Measurements from ENCODE around the gene DUSP7. TPM values are rescaled to one million over a fixed set of nuclear protein-coding genes. Genes with fewer than 3 reads are reported as not detected.

The DUSP7 gene
- polyA plus RNA-seq, 3 donors = 2.8 to 36.8 (median 3.9) TPM

DNA sequence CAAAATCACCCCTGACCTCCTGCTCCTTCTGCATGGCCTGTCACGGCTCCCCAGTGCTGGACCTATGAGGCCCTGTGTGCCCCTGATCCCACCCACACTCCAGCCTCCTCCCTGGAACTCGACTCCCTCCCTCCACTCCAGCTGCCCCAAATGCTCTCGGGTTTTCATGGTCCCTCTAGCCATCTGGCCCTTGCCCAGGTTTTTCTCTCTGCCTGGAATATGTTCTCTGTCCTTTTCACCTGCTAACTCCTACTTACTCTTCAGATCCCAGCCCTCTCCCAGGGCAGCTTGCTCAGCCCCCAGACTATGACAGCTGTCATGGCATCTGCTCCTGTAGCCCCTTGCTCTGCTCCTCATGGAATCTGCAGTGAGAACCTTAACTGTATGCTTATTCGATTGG lies 30.3 kb downstream of the DUSP7 start:
- H3K27me3 ChIP-seq (ENCODE audit: control insufficient read depth in 2 of 2, insufficient read depth in 2 of 2, low read length in 2 of 2) = no peaks in the 10 kb centered on the region
- Mint-ChIP-seq H3K36me3 (no peaks in the 10 kb centered on the region), H3K27me3 (ENCODE audit: low read depth in 3 of 3) (peaks cover 1 to 4% (median 1%) of the 10 kb centered on the region in 3 donors), H3K9me3 (no peaks in the 10 kb centered on the region), H3K4me3 (no peak overlapping the region), H3K27ac (no peak overlapping the region), H3K4me1 (no peaks in the 10 kb centered on the region)
- H3K4me1 ChIP-seq (ENCODE audit: control insufficient read depth in 1 of 2, insufficient read depth in 2 of 2, low read length in 2 of 2) = no peaks in the 10 kb centered on the region
- TF ChIP-seq, protein P1, sequence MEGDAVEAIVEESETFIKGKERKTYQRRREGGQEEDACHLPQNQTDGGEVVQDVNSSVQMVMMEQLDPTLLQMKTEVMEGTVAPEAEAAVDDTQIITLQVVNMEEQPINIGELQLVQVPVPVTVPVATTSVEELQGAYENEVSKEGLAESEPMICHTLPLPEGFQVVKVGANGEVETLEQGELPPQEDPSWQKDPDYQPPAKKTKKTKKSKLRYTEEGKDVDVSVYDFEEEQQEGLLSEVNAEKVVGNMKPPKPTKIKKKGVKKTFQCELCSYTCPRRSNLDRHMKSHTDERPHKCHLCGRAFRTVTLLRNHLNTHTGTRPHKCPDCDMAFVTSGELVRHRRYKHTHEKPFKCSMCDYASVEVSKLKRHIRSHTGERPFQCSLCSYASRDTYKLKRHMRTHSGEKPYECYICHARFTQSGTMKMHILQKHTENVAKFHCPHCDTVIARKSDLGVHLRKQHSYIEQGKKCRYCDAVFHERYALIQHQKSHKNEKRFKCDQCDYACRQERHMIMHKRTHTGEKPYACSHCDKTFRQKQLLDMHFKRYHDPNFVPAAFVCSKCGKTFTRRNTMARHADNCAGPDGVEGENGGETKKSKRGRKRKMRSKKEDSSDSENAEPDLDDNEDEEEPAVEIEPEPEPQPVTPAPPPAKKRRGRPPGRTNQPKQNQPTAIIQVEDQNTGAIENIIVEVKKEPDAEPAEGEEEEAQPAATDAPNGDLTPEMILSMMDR (IDR thresholded peaks at IDR 0.05) = no peak
- H3K4me3 ChIP-seq (replicated peaks in 1 of 3; ENCODE audit: low read depth in 2 of 3, low read length in 3 of 3) = no peak overlapping the region
- no peaks in the 10 kb centered on the region for H4K20me1 ChIP-seq (ENCODE audit: insufficient read depth, low read length)
- no peaks in the 10 kb centered on the region for H3K79me2 ChIP-seq (ENCODE audit: insufficient read depth, low read length)
- no peak for DNase-seq
- no peak overlapping the region for H3K9ac ChIP-seq (ENCODE audit: insufficient read depth, low read length, poor library complexity, severe bottlenecking)
- H3K36me3 ChIP-seq (replicated peaks in 1 of 2; ENCODE audit: control insufficient read depth in 1 of 2, insufficient read depth in 2 of 2, low read length in 2 of 2) = no peaks in the 10 kb centered on the region
- whole genome bisulfite sequencing (ENCODE audit: insufficient coverage) = 91% methylated on average over 4 of the region's 4 CpGs
- intact Hi-C loops (cut with micrococcal nuclease) = no loop called here
- H3K9me3 ChIP-seq (replicated peaks in 1 of 2; ENCODE audit: control insufficient read depth in 1 of 2, insufficient read depth in 1 of 2, low read length in 2 of 2) = no peaks in the 10 kb centered on the region
- no peak overlapping the region for H2AFZ ChIP-seq (ENCODE audit: insufficient read depth, low read depth, low read length, poor library complexity, severe bottlenecking)
- H3K27ac ChIP-seq (ENCODE audit: low read depth in 1 of 2, low read length in 2 of 2) = no peak overlapping the region
- no peak overlapping the region for H3K4me2 ChIP-seq (replicated peaks; ENCODE audit: extremely low read depth, low read length, poor library complexity, severe bottlenecking)

- H3K27ac ChIP-seq (ENCODE audit: low read depth in 1 of 2, low read length in 2 of 2) = no peak overlapping the region
- 86% methylated on average over 4 of the region's 7 CpGs for WGBS (ENCODE audit: insufficient coverage)
- no peaks in the 10 kb centered on the region for H3K36me3 ChIP-seq (replicated peaks in 1 of 2; ENCODE audit: control insufficient read depth in 1 of 2, insufficient read depth in 2 of 2, low read length in 2 of 2)
- no peaks in the 10 kb centered on the region for H3K27me3 ChIP-seq (ENCODE audit: control insufficient read depth in 2 of 2, insufficient read depth in 2 of 2, low read length in 2 of 2)
- intact Hi-C loops (cut with micrococcal nuclease) = no loop called here
- H3K4me2 ChIP-seq (replicated peaks; ENCODE audit: extremely low read depth, low read length, poor library complexity, severe bottlenecking) = no peak overlapping the region
- H3K27me3 Mint-ChIP-seq (ENCODE audit: low read depth in 3 of 3) = peaks cover 1 to 4% (median 1%) of the 10 kb centered on the region in 3 donors
- H2AFZ ChIP-seq (ENCODE audit: insufficient read depth, low read depth, low read length, poor library complexity, severe bottlenecking) = no peak overlapping the region
- DNase-seq = no peak
- H3K36me3 Mint-ChIP-seq = no peaks in the 10 kb centered on the region
- H3K4me1 Mint-ChIP-seq = no peaks in the 10 kb centered on the region
- no peak overlapping the region for H3K9ac ChIP-seq (ENCODE audit: insufficient read depth, low read length, poor library complexity, severe bottlenecking)
- no peak overlapping the region for H3K27ac Mint-ChIP-seq
- H3K4me3 Mint-ChIP-seq = no peak overlapping the region
- TF ChIP-seq, protein P1 (IDR thresholded peaks at IDR 0.05) = no peak
- H3K9me3 Mint-ChIP-seq = no peaks in the 10 kb centered on the region
- H3K79me2 ChIP-seq (ENCODE audit: insufficient read depth, low read length) = no peaks in the 10 kb centered on the region
- H3K9me3 ChIP-seq (replicated peaks in 1 of 2; ENCODE audit: control insufficient read depth in 1 of 2, insufficient read depth in 1 of 2, low read length in 2 of 2) = no peaks in the 10 kb centered on the region
- no peaks in the 10 kb centered on the region for H4K20me1 ChIP-seq (ENCODE audit: insufficient read depth, low read length)
- H3K4me3 ChIP-seq (replicated peaks in 1 of 3; ENCODE audit: low read depth in 2 of 3, low read length in 3 of 3) = no peak overlapping the region
- H3K4me1 ChIP-seq (ENCODE audit: control insufficient read depth in 1 of 2, insufficient read depth in 2 of 2, low read length in 2 of 2) = no peaks in the 10 kb centered on the region
Measured at GRCh38 chr3:52025453-52025852, 30.9 kb downstream of the DUSP7 start.
